Prostate gland (tissue), 2 donors: Measurements from ENCODE around the gene PAPPA2. TPM values are rescaled to one million over a fixed set of nuclear protein-coding genes. Genes with fewer than 3 reads are reported as not detected.

ENCODE experiments used
- DNase-seq: peaks from one replicate; pipeline ENCODE4 v3.0.0-alpha.2; 2019; ENCODE audit warnings: low spot score
- H3K27ac ChIP-seq, 2 donors: fragments of 200-600 bp; sonication (generic); 2 replicates each; pipeline ENCODE4 v1.5.1; 2017 to 2019
- H3K27me3 ChIP-seq: fragments of 200-600 bp; sonication (generic); replicated peaks from 2 replicates; pipeline ENCODE4 v1.5.1; 2019; ENCODE audit not compliant: insufficient read depth
- H3K36me3 ChIP-seq, 2 donors: fragments of 200-600 bp; sonication (generic); 1 replicate in 1 of 2; 2 replicates in 1 of 2; pipeline versions ENCODE4 v1.5.1 to v1.8.1; 2017 to 2019
- H3K4me1 ChIP-seq: fragments of 200-600 bp; sonication (generic); replicated peaks from 2 replicates; pipeline ENCODE4 v1.5.1; 2019
- H3K4me3 ChIP-seq, 2 donors: fragments of 200-600 bp; sonication (generic); 2 replicates each; pipeline ENCODE4 v1.5.1; 2017 to 2019
- H3K9me3 ChIP-seq: fragments of 200-600 bp; sonication (generic); 2 replicates; pipeline ENCODE4 v1.5.1; 2017
- POLR2A ChIP-seq: fragments of 450-650 bp; IDR thresholded peaks from one replicate; pipeline ENCODE4 v1.6.1; 2016; ENCODE audit warnings: antibody characterized with exemption, mild to moderate bottlenecking
- POLR2AphosphoS5 ChIP-seq: sonication (generic); formaldehyde crosslinking; IDR thresholded peaks from one replicate; pipeline ENCODE4 v1.6.1; 2017; ENCODE audit warnings: antibody characterized with exemption
- WGBS: methylation state at CpG from one replicate; pipeline ENCODE4 v1.1.5; 2018; 5-methylcytosine and 5-hydroxymethylcytosine counted together
- intact Hi-C: fragments of 100-400 bp; cut with DNase I; formaldehyde crosslinking; loops from one replicate; pipeline ENCODE4 v1.14.2; 2022
- total RNA-seq, 2 donors: library from RNA; depleted of rRNA; stranded (reverse); fragments of >200 nt; gene quantifications; one replicate each; pipeline ENCODE4 v1.1.0, GENCODE V29; 2016
- TF ChIP-seq, protein P1 (sequence below), 4 experiments: fragments of 200-600 bp in 2 of 4; fragments of 450-650 bp in 2 of 4; sonication (generic) in 2 of 4; IDR thresholded peaks; 1 replicate in 3 of 4; 2 replicates in 1 of 4; pipeline ENCODE4 v1.5.1; 2016 to 2019; ENCODE audit warnings: antibody characterized with exemption in 4 of 4, mild to moderate bottlenecking in 2 of 4, moderate library complexity in 2 of 4

PAPPA2 gene
- total RNA-seq, 2 donors from 2014 or later: 0.36 to 1.9 TPM

DNA sequence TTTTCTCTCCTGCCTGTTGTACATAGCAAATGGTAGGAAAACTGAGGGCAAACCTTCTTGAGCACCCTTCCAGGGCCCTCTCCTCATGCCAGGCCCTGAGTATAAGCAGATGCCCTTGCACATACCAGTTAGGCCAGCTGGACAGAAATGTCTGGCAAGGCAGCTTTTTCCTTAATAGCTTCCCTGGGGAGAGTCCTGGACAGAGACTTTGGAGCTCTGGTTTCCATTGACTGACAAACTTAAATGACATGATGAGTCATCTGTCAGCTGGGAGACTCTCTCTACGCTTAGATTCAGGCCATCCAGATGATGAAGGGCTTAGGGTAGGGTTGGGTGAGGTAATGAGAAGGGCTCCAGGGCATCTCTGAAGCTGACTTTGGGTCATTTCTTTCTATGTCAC is 384.1 kb downstream of the PAPPA2 start:
- TF ChIP-seq, protein P1, sequence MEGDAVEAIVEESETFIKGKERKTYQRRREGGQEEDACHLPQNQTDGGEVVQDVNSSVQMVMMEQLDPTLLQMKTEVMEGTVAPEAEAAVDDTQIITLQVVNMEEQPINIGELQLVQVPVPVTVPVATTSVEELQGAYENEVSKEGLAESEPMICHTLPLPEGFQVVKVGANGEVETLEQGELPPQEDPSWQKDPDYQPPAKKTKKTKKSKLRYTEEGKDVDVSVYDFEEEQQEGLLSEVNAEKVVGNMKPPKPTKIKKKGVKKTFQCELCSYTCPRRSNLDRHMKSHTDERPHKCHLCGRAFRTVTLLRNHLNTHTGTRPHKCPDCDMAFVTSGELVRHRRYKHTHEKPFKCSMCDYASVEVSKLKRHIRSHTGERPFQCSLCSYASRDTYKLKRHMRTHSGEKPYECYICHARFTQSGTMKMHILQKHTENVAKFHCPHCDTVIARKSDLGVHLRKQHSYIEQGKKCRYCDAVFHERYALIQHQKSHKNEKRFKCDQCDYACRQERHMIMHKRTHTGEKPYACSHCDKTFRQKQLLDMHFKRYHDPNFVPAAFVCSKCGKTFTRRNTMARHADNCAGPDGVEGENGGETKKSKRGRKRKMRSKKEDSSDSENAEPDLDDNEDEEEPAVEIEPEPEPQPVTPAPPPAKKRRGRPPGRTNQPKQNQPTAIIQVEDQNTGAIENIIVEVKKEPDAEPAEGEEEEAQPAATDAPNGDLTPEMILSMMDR (IDR thresholded peaks at IDR 0.05): no peak
- TF ChIP-seq POLR2A (no peak), POLR2AphosphoS5 (no peak)
- DNase-seq: no peak
- no peak overlapping the region for H3K27ac ChIP-seq
- intact Hi-C loops: loop anchor here (10.0 kb wide), 1 partner anchor 1472 kb away; no protein-coding TSS in a partner anchor
- H3K27me3 ChIP-seq: no peaks in the 10 kb centered on the region
- no peaks in the 10 kb centered on the region for H3K4me1 ChIP-seq
- no peaks in the 10 kb centered on the region for H3K9me3 ChIP-seq
- no peak overlapping the region for H3K4me3 ChIP-seq
- WGBS: 56% methylated on average over 1 of the region's 1 CpG
- H3K36me3 ChIP-seq: no peaks in the 10 kb centered on the region

DNA sequence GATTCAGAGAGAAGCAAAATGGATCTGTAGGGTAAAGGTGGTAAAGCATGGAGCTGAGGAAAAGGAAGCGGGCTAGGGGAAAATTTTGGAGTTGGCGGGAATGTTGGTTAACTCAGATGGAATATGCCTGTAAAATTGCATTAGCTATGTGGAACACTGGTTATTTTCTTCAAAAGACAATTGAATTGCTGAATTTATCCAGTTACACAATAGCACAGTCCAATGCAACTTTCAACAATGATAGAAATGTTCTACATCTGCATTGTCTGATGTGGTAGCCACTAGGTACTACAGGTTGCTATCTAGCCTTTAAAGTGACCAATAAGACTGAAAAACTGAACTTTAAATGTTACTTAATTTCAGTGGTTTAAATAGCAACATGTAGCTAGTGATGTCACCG is 386.3 kb downstream of the PAPPA2 start:
- H3K27me3 ChIP-seq: no peaks in the 10 kb centered on the region
- no peaks in the 10 kb centered on the region for H3K36me3 ChIP-seq
- H3K4me3 ChIP-seq: no peak overlapping the region
- TF ChIP-seq POLR2A (no peak), POLR2AphosphoS5 (no peak)
- TF ChIP-seq, protein P1 (IDR thresholded peaks at IDR 0.05): no peak
- H3K27ac ChIP-seq: no peak overlapping the region
- 75% methylated on average over 3 of the region's 3 CpGs for WGBS
- intact Hi-C loops: loop anchor here (10.0 kb wide), 1 partner anchor 1474 kb away; no protein-coding TSS in a partner anchor
- no peak for DNase-seq
- H3K9me3 ChIP-seq: no peaks in the 10 kb centered on the region
- no peaks in the 10 kb centered on the region for H3K4me1 ChIP-seq

DNA sequence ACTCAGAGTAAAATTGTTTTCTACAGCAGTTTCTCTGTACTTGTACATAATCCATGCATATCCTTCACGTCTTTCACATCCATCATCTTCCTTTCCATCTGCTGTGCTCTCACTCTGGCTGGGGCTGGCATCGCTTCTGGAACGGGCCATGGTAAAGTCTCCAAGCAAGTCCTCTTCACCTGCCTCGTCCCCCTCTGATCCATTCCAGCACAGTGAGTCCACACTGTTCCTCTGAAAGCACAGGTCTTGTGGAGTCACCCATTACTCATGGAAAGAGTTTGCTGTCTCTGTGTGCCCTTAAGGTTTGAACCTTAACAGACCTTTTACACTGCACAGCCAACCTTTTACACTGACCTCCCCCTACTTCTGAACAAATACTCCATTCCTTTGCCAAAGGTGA is 387.9 kb downstream of the PAPPA2 start:
- intact Hi-C loops: no loop called here
- H3K27me3 ChIP-seq: no peaks in the 10 kb centered on the region
- 79% methylated on average over 4 of the region's 4 CpGs for WGBS

DNA sequence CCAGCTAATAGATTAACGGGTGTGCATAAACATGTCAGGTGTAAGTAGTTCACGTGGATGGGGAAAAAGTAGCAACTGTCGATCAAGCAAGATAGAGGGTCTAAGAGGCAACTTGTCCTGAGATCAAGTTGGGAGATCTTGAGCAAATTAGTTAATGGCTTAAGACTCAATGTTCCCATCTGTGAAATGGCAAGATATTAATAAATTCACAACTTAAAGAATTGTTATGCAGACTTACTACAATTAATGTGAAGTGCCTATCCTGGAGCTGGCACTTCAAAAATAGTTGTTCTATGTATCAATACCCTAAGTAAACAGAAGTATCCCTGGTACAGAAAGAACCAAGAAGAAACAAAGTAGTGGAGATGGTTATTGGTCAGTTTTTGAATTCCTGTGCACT is 389.1 kb downstream of the PAPPA2 start:
- Histone ChIP-seq H3K9me3 (no peaks in the 10 kb centered on the region), H3K36me3 (no peaks in the 10 kb centered on the region), H3K4me3 (no peak overlapping the region), H3K27me3 (no peaks in the 10 kb centered on the region), H3K4me1 (no peaks in the 10 kb centered on the region), H3K27ac (no peak overlapping the region)
- 78% methylated on average over 3 of the region's 3 CpGs for WGBS
- intact Hi-C loops: no loop called here
- TF ChIP-seq POLR2AphosphoS5 (no peak), POLR2A (no peak)
- TF ChIP-seq, protein P1 (IDR thresholded peaks at IDR 0.05): no peak
- no peak for DNase-seq

More for the DNA sequence above, 387.9 kb downstream of the PAPPA2 start:
- TF ChIP-seq, protein P1 (IDR thresholded peaks at IDR 0.05): no peak
- TF ChIP-seq POLR2A: no peak
- no peak for TF ChIP-seq POLR2AphosphoS5
- no peaks in the 10 kb centered on the region for H3K36me3 ChIP-seq
- DNase-seq: no peak
- no peaks in the 10 kb centered on the region for H3K4me1 ChIP-seq
- no peaks in the 10 kb centered on the region for H3K9me3 ChIP-seq
- H3K4me3 ChIP-seq: no peak overlapping the region
- H3K27ac ChIP-seq: no peak overlapping the region

DNA sequence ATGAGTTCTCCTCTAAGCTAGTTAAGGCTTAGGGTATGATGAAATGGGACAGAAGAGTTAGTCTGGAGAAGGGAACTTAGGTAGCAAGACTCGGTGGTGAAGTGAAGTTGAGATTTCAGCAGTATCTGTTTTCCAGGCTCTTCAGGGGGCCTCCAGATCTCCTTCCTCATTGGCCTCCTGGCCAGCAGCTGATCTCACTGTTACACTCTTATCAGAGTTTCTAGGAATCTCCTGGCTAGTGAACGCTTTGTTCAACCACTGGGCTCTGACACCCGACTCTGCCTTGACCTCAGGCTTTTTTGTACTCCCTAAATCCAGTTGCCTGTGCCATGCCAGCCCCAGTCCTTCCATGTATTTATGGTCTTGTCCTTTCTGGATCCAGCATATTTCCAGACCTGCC is 390.5 kb downstream of the PAPPA2 start:
- no peak for DNase-seq
- Histone ChIP-seq H3K9me3 (no peaks in the 10 kb centered on the region), H3K27ac (no peak overlapping the region), H3K4me3 (no peak overlapping the region), H3K4me1 (no peaks in the 10 kb centered on the region), H3K27me3 (no peaks in the 10 kb centered on the region), H3K36me3 (no peaks in the 10 kb centered on the region)
- 94% methylated on average over 3 of the region's 3 CpGs for WGBS
- TF ChIP-seq POLR2AphosphoS5 (no peak), POLR2A (no peak)
- TF ChIP-seq, protein P1 (IDR thresholded peaks at IDR 0.05): no peak
- intact Hi-C loops: no loop called here
